ENCODE measurements around the gene CRLF1.

The CRLF1 gene

GRCh38 chr19:18636183-18636968 lies 29.8 kb upstream of the CRLF1 start:
- DNase-seq: peak; percentile 97

GRCh38 chr19:18635831-18636182 lies 29.2 kb upstream of the CRLF1 start:
- DNase-seq: no peak

- no peak for DNase-seq
These were observed 28.2 kb upstream of the CRLF1 start for GRCh38 chr19:18634612-18635297.

GRCh38 chr19:18633321-18633720 lies 26.7 kb upstream of the CRLF1 start:
- no peak for DNase-seq

- no peak for DNase-seq
These were observed 22.8 kb upstream of the CRLF1 start for GRCh38 chr19:18629166-18630088.

- DNase-seq: no peak
These were observed 20.3 kb upstream of the CRLF1 start for GRCh38 chr19:18626906-18627305.

GRCh38 chr19:18620902-18621301 lies 14.3 kb upstream of the CRLF1 start:
- DNase-seq: no peak

- DNase-seq: no peak
These were observed 13.7 kb upstream of the CRLF1 start for GRCh38 chr19:18620311-18620710.

GRCh38 chr19:18618236-18618635 lies 11.6 kb upstream of the CRLF1 start:
- DNase-seq: no peak

- DNase-seq: no peak
These were observed 11.0 kb upstream of the CRLF1 start for GRCh38 chr19:18617562-18617961.

- DNase-seq: no peak
These were observed 9.4 kb upstream of the CRLF1 start for GRCh38 chr19:18616023-18616422.

GRCh38 chr19:18613589-18614234 lies 7.1 kb upstream of the CRLF1 start:
- no peak for DNase-seq

- DNase-seq: peak; percentile 51
These were observed 6.4 kb upstream of the CRLF1 start, which contains the start of gene TMEM59L for GRCh38 chr19:18612772-18613588. TSS of gene TMEM59L (plus strand) at chr19:18612870. CDS start at chr19:18612959, 89 bp downstream.

- DNase-seq: no peak
These were observed 5.6 kb upstream of the CRLF1 start for GRCh38 chr19:18612051-18612771.

- DNase-seq: no peak
These were observed 4.9 kb upstream of the CRLF1 start for GRCh38 chr19:18611327-18612050.

GRCh38 chr19:18610556-18611326 lies 4.1 kb upstream of the CRLF1 start:
- no peak for DNase-seq

- DNase-seq: no peak
These were observed 3.6 kb upstream of the CRLF1 start for GRCh38 chr19:18610245-18610555.

GRCh38 chr19:18609717-18610051 lies 3.1 kb upstream of the CRLF1 start:
- DNase-seq: no peak

- no peak for DNase-seq
These were observed 2.5 kb upstream of the CRLF1 start for GRCh38 chr19:18608805-18609716.
